Right ventricle myocardium inferior (tissue), 1 donor: ENCODE measurements around the gene MRPL24. TPM values are rescaled to one million over a fixed set of nuclear protein-coding genes. Genes with fewer than 3 reads are reported as not detected.
A peak's percentile ranks its signal among the peaks of the same experiment; 100 is the strongest.

Source experiments
- ATAC-seq: fragments of 200-7000 bp; cut with Tn5 transposase; one replicate; pipeline ENCODE4 v1.9.1; 2020; ENCODE audit warnings: mild to moderate bottlenecking, moderate library complexity
- DNase-seq: peaks from one replicate; pipeline ENCODE4 v3.0.0; 2021; ENCODE audit errors: missing footprints
- intact Hi-C: fragments of 100-400 bp; cut with DNase I; formaldehyde crosslinking; loops from one replicate; pipeline ENCODE4 v1.11.0; 2022
- total RNA-seq: library from RNA; stranded (reverse); fragmentation: NEBNext Ultra II Directional; extraction: Animal tissue kit (Norgen Biotek cat#: 25700); gene quantifications from one replicate; pipeline ENCODE4 v1.2.1, GENCODE V29; 2021
- donor health status: DM: no; HTN: yes; CAD: no; lungs with severe emphysema.

Gene MRPL24
- total RNA-seq, 1 donor from 2014 or later, result 103 TPM

GRCh38 chr1:156746728-156747631 is 6.1 kb upstream of the MRPL24 start:
- intact Hi-C loops, result no loop called here
- ATAC-seq (peak; percentile 64), DNase-seq (peak; percentile 95)

GRCh38 chr1:156746406-156746727 is 5.5 kb upstream of the MRPL24 start:
- DNase-seq (no peak), ATAC-seq (no peak)
- intact Hi-C loops, result no loop called here

GRCh38 chr1:156745881-156746280 is 5.0 kb upstream of the MRPL24 start:
- intact Hi-C loops, result no loop called here
- ATAC-seq (no peak), DNase-seq (no peak)

GRCh38 chr1:156744786-156745419 is 4.0 kb upstream of the MRPL24 start:
- ATAC-seq (no peak), DNase-seq (no peak)
- intact Hi-C loops, result no loop called here

- ATAC-seq (no peak), DNase-seq (no peak)
- intact Hi-C loops, result no loop called here
These were observed 3.5 kb upstream of the MRPL24 start for GRCh38 chr1:156744344-156744743.

- intact Hi-C loops, result no loop called here
- ATAC-seq, result no peak
- DNase-seq, result no peak
These were observed 2.7 kb upstream of the MRPL24 start for GRCh38 chr1:156743367-156744302.

- ATAC-seq (no peak), DNase-seq (no peak)
- intact Hi-C loops, result no loop called here
These were observed 1.9 kb upstream of the MRPL24 start for GRCh38 chr1:156742801-156743200.

- ATAC-seq (no peak), DNase-seq (no peak)
- intact Hi-C loops, result no loop called here
These were observed 1.1 kb upstream of the MRPL24 start for GRCh38 chr1:156742017-156742416.

GRCh38 chr1:156741481-156741983 is 644 bp upstream of the MRPL24 start:
- ATAC-seq (peak; percentile 0), DNase-seq (no peak)
- intact Hi-C loops, result loop anchor here (1.0 kb wide), 1 partner anchor 26 kb away; the partner anchor contains the start of gene PRCC

GRCh38 chr1:156740237-156740740 is 599 bp downstream of the MRPL24 start:
- intact Hi-C loops, result no loop called here
- ATAC-seq, result peak; percentile 4
- DNase-seq, result no peak

GRCh38 chr1:156738916-156739315 is 2.0 kb downstream of the MRPL24 start:
- DNase-seq (no peak), ATAC-seq (no peak)
- intact Hi-C loops, result no loop called here

- ATAC-seq, result no peak
- intact Hi-C loops, result no loop called here
- DNase-seq, result no peak
These were observed 2.5 kb downstream of the MRPL24 start for GRCh38 chr1:156738407-156738806.

GRCh38 chr1:156733989-156734584 is 6.8 kb downstream of the MRPL24 start:
- ATAC-seq (no peak), DNase-seq (peak; percentile 57)
- intact Hi-C loops, result no loop called here

- peak; percentile 98 for DNase-seq
- ATAC-seq, result peak; percentile 95
- intact Hi-C loops, result loop anchor here (1.0 kb wide), 1 partner anchor 38 kb away; the partner anchor contains the start of gene PRCC
These were observed 12.1 kb downstream of the MRPL24 start, which contains the start of gene ISG20L2 for GRCh38 chr1:156728599-156729462. Gene ISG20L2 (minus strand): TSS chr1:156728766. CDS start chr1:156727652, 1,114 bp downstream.

GRCh38 chr1:156727926-156728598 is 12.8 kb downstream of the MRPL24 start, which contains the start of gene METTL25B:
Gene METTL25B (plus strand): TSS chr1:156728469. CDS start chr1:156729105, 636 bp downstream.
- DNase-seq (peak; percentile 91), ATAC-seq (peak; percentile 79)
- intact Hi-C loops, result loop anchor here (1.0 kb wide), 1 partner anchor 39 kb away; the partner anchor contains the start of gene PRCC

- ATAC-seq (no peak), DNase-seq (no peak)
- intact Hi-C loops, result no loop called here
These were observed 13.4 kb downstream of the MRPL24 start for GRCh38 chr1:156727492-156727891.
